Ascending aorta (tissue), 2 donors: Measurements from ENCODE around the gene AXIN1. TPM values are rescaled to one million over a fixed set of nuclear protein-coding genes. Genes with fewer than 3 reads are reported as not detected.

Experiments used
- DNase-seq, 2 donors: peaks; one replicate each; pipeline ENCODE4 v3.0.0-alpha.2; 2019; ENCODE audit warnings: low spot score in 2 of 2
- H3K27ac ChIP-seq, 2 donors: fragments of 200-600 bp; sonication (generic); one replicate each; pipeline ENCODE4 v1.5.1; 2016 to 2017; ENCODE audit warnings: mild to moderate bottlenecking in 1 of 2
- H3K27me3 ChIP-seq: fragments of 200-600 bp; sonication (generic); one replicate; pipeline ENCODE4 v1.5.1; 2017
- H3K36me3 ChIP-seq, 2 donors: fragments of 200-600 bp; sonication (generic); one replicate each; pipeline ENCODE4 v1.5.1; 2016
- H3K4me1 ChIP-seq, 2 donors: fragments of 200-600 bp; sonication (generic); one replicate each; pipeline ENCODE4 v1.5.1; 2016 to 2017; ENCODE audit warnings: mild to moderate bottlenecking in 1 of 2
- H3K4me3 ChIP-seq, 2 donors: fragments of 200-600 bp; sonication (generic); one replicate each; pipeline ENCODE4 v1.5.1; 2016 to 2017; ENCODE audit warnings: mild to moderate bottlenecking in 1 of 2
- H3K9me3 ChIP-seq, 2 donors: fragments of 200-600 bp; sonication (generic); one replicate each; pipeline ENCODE4 v1.5.1; 2016
- intact Hi-C: fragments of 100-400 bp; cut with DNase I; formaldehyde crosslinking; loops from one replicate; pipeline ENCODE4 v1.15.1; 2023
- total RNA-seq: library from RNA; depleted of rRNA; stranded (reverse); fragments of >200 nt; gene quantifications from one replicate; pipeline ENCODE4 v1.1.0, GENCODE V29; 2016
- TF ChIP-seq, protein P1 (sequence below), 3 experiments: fragments of 200-600 bp in 2 of 3; fragments of 450-650 bp in 1 of 3; sonication (generic) in 2 of 3; IDR thresholded peaks; one replicate each; pipeline ENCODE4 v1.5.1; 2016 to 2019; ENCODE audit warnings: antibody characterized with exemption in 3 of 3, mild to moderate bottlenecking in 1 of 3, moderate library complexity in 1 of 3

AXIN1 gene
- total RNA-seq, 1 donor from 2014 or later: 27.6 TPM

DNA sequence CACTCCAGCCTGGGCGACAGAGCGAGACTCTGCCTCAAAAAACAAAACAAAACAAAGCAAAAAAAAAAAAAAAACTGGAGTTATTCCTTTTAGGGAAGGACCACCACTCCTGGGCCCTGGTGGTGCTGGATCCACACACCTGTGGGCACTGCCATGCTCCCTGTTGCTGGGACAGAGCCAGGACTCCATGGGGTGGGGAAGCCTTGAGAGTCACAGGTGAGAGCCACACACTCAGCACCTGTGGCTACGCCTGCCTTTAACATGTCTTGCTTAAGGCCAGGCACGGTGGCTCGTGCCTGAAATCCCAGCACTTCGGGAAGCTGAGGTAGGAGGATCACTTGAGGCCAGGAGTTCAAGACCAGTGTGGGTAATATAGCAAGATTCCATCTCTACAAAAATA lies 51.3 kb downstream of the AXIN1 start:
- peaks cover 27 to 59% of the 10 kb centered on the region in 2 donors for H3K36me3 ChIP-seq
- no peaks in the 10 kb centered on the region for H3K9me3 ChIP-seq
- H3K4me1 ChIP-seq: no peaks in the 10 kb centered on the region
- no peaks in the 10 kb centered on the region for H3K27me3 ChIP-seq
- no peak overlapping the region for H3K27ac ChIP-seq
- no peak for DNase-seq
- intact Hi-C loops: no loop called here
- no peak overlapping the region for H3K4me3 ChIP-seq
- TF ChIP-seq, protein P1, sequence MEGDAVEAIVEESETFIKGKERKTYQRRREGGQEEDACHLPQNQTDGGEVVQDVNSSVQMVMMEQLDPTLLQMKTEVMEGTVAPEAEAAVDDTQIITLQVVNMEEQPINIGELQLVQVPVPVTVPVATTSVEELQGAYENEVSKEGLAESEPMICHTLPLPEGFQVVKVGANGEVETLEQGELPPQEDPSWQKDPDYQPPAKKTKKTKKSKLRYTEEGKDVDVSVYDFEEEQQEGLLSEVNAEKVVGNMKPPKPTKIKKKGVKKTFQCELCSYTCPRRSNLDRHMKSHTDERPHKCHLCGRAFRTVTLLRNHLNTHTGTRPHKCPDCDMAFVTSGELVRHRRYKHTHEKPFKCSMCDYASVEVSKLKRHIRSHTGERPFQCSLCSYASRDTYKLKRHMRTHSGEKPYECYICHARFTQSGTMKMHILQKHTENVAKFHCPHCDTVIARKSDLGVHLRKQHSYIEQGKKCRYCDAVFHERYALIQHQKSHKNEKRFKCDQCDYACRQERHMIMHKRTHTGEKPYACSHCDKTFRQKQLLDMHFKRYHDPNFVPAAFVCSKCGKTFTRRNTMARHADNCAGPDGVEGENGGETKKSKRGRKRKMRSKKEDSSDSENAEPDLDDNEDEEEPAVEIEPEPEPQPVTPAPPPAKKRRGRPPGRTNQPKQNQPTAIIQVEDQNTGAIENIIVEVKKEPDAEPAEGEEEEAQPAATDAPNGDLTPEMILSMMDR (IDR thresholded peaks at IDR 0.05): no peak

DNA sequence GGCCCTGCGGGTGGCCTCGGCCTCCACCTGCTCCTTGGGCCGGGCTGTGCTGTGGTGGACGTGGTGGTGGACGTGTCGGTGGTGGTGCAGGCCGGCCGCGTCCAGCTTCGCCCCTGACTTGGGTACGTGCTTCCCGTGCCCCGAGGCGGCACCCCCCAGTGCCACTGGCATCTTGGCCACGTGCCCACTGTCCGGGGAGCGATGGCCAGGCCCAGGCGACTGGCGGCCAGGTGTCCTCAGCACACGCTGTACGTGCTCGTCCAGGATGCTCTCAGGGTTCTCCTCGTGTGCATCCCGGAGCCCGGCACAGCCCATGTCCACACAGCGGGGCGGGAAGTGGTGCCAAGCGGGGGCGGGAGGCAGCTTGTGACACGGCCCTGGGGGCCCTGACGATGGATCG lies 54.7 kb downstream of the AXIN1 start:
- no peaks in the 10 kb centered on the region for H3K9me3 ChIP-seq
- intact Hi-C loops: no loop called here
- DNase-seq: no peak
- no peak overlapping the region for H3K4me3 ChIP-seq
- no peaks in the 10 kb centered on the region for H3K4me1 ChIP-seq
- no peaks in the 10 kb centered on the region for H3K27me3 ChIP-seq
- no peak overlapping the region for H3K27ac ChIP-seq
- peaks cover 29 to 48% of the 10 kb centered on the region in 2 donors for H3K36me3 ChIP-seq
- TF ChIP-seq, protein P1 (IDR thresholded peaks at IDR 0.05): no peak

DNA sequence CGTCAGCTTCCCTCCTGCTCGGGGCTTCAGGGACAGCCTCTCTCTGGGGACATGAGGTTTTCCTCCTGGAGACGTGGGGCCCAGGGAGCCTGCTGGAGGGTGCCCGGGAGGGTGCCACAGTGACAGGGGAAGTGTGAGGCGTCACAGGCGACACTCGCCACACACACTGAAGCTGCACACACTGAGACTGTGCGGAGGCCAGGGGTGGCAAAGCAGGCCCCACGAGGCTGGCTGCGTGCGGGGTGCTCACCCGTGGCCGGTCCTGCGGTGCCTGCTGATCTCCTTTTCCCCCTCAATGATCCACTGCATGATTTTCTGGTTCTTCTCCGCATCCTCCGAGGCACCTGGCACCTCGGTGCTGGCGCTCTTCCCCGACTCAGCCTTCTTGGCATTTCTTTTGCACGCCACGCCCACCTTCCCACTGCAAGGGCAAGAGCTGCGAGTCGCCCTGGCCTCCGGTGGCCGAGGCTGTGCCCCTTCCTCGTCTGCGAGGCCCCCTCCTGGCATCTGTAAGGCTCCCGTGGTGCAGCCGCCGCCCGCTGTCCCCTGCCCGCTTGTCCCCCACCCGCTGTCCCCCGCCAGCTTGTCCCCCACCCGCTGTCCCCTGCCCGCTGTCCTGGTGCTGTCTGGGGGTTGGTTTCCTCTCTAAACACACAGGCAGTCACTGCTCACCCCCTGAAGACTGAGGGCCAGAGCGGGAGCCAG lies 55.6 kb downstream of the AXIN1 start:
- intact Hi-C loops: no loop called here
- peaks cover 34 to 50% of the 10 kb centered on the region in 2 donors for H3K36me3 ChIP-seq

DNA sequence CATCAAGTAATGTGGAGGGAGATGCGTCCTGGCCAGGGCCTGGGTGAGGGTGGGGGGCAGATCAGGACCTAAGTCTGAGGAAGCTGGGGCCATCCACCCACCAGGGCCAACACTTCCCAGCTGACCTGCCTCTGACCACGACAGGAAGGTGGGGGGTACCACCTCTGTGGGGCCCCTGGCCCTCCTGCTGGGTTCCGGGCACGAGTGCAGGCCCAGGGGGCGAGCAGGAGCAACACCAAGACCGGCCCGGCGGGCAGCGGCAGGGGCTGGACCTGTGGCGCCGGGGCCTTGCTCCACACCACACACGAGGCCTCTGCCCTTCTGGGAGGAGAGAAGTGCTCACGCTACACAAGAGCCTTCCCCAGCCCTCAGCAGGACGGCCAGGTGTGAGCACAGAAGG lies 56.2 kb downstream of the AXIN1 start:
- intact Hi-C loops: no loop called here
- Histone ChIP-seq H3K4me3 (no peak overlapping the region), H3K9me3 (no peaks in the 10 kb centered on the region), H3K27me3 (no peaks in the 10 kb centered on the region), H3K36me3 (peaks cover 35 to 55% of the 10 kb centered on the region in 2 donors), H3K4me1 (no peaks in the 10 kb centered on the region), H3K27ac (no peak overlapping the region)
- DNase-seq: no peak
- TF ChIP-seq, protein P1 (IDR thresholded peaks at IDR 0.05): no peak

More for the DNA sequence above, 55.6 kb downstream of the AXIN1 start:
- H3K27me3 ChIP-seq: no peaks in the 10 kb centered on the region
- no peaks in the 10 kb centered on the region for H3K4me1 ChIP-seq
- H3K9me3 ChIP-seq: no peaks in the 10 kb centered on the region
- H3K4me3 ChIP-seq: no peak overlapping the region
- TF ChIP-seq, protein P1 (IDR thresholded peaks at IDR 0.05): no peak
- no peak for DNase-seq
- H3K27ac ChIP-seq: no peak overlapping the region

DNA sequence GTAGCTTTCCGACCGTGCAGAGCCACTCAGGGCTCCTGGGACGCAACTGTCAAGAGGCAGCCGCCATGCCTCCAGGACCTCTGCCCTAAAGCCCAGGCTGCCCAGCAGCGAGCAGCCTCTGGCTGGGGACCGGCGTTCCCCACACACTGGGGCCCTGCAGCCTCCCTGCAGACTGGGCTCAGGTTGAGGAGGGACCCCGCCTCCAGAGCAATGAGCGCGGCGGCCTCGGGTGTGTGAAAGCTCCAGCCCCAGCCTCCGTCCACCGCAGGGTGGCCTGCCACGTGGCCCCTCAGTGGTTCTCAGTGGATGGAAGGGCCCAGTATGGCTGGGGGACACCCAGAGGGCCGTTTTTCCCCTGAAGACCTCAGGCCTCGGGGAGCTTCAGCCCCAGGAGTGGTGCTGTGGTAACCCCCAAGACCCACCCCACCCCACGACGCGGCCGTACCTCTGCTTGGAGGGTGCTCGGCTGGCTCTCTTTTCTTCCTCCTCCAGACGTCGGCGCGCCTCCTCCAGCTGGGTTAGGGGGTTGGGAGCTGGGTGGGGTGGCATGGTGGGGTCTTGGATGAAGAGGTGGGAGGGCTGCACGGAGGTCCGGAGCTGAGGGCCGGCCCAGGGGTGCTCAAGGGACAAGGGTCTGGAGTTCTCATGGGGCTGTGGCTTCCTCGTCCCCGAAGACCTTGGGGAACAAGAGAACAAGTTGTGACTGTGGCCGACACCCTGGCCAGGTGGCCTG lies 59.3 kb downstream of the AXIN1 start:
- H3K36me3 ChIP-seq: peaks cover 62 to 78% of the 10 kb centered on the region in 2 donors
- DNase-seq: no peak

More for the DNA sequence above, 59.3 kb downstream of the AXIN1 start:
- TF ChIP-seq, protein P1 (IDR thresholded peaks at IDR 0.05): no peak
- intact Hi-C loops: no loop called here
- Histone ChIP-seq H3K27me3 (no peaks in the 10 kb centered on the region), H3K9me3 (no peaks in the 10 kb centered on the region), H3K4me1 (no peaks in the 10 kb centered on the region), H3K4me3 (no peak overlapping the region), H3K27ac (no peak overlapping the region)
